GM19395 (cell line): ENCODE measurements around the gene JAML.

Source experiments
- ATAC-seq: cut with Tn5 transposase; IDR thresholded peaks from one replicate; pipeline ENCODE4 v1.9.1; 2021; ENCODE audit warnings: mild to moderate bottlenecking, moderate library complexity; ENCODE audit not compliant: unreplicated experiment

Gene JAML

GRCh38 chr11:118169300-118170140, 55.3 kb downstream of the JAML start:
- no peak for ATAC-seq

- no peak for ATAC-seq
Measured at GRCh38 chr11:118168751-118169150, 56.1 kb downstream of the JAML start.

- no peak for ATAC-seq
Measured at GRCh38 chr11:118168316-118168715, 56.5 kb downstream of the JAML start.

- no peak for ATAC-seq
Measured at GRCh38 chr11:118167906-118168305, 56.9 kb downstream of the JAML start.

- no peak for ATAC-seq
Measured at GRCh38 chr11:118167253-118167652, 57.6 kb downstream of the JAML start.

GRCh38 chr11:118166641-118167040, 58.2 kb downstream of the JAML start:
- ATAC-seq: no peak

GRCh38 chr11:118164885-118165284, 59.9 kb downstream of the JAML start:
- ATAC-seq: no peak

- no peak for ATAC-seq
Measured at GRCh38 chr11:118163494-118163893, 61.3 kb downstream of the JAML start.

- no peak for ATAC-seq
Measured at GRCh38 chr11:118162846-118163245, 62.0 kb downstream of the JAML start.

GRCh38 chr11:118161786-118162185, 63.0 kb downstream of the JAML start:
- no peak for ATAC-seq

GRCh38 chr11:118157186-118157895, 67.5 kb downstream of the JAML start:
- ATAC-seq: no peak

GRCh38 chr11:118156531-118157185, 68.2 kb downstream of the JAML start:
- no peak for ATAC-seq

- ATAC-seq: no peak
Measured at GRCh38 chr11:118155776-118156530, 68.9 kb downstream of the JAML start.

GRCh38 chr11:118154641-118155040, 70.2 kb downstream of the JAML start:
- ATAC-seq: no peak

- no peak for ATAC-seq
Measured at GRCh38 chr11:118153976-118154375, 70.8 kb downstream of the JAML start.

GRCh38 chr11:118153516-118153915, 71.3 kb downstream of the JAML start:
- ATAC-seq: no peak

- no peak for ATAC-seq
Measured at GRCh38 chr11:118152552-118153471, 72.0 kb downstream of the JAML start, which contains the start of gene SCN4B. Gene SCN4B, minus strand, starts transcription at chr11:118152823. Its CDS starts 150 bp downstream, at chr11:118152673.

GRCh38 chr11:118152020-118152551, 72.7 kb downstream of the JAML start:
- ATAC-seq: no peak

- no peak for ATAC-seq
Measured at GRCh38 chr11:118151431-118151830, 73.4 kb downstream of the JAML start.

- no peak for ATAC-seq
Measured at GRCh38 chr11:118149493-118149892, 75.3 kb downstream of the JAML start.
